Stimulated activated effector memory CD8-positive, alpha-beta T cell treated with anti-CD3 and anti-CD28 coated beads, Interleukin-12 subunit alpha, Interleukin-12 subunit beta, amount 100 ng/mL, for 72 hours (primary cell): ENCODE measurements around the gene THPO.

Experiments used
- ATAC-seq: fragments of 150-1000 bp; cut with Tn5 transposase; 2 replicates; pipeline ENCODE4 v1.10.0; 2021
- DNase-seq, 2 donors: peaks; one replicate each; pipeline ENCODE4 v3.0.0; 2021 to 2022; ENCODE audit warnings: low spot score in 2 of 2
- H3K27ac Mint-ChIP-seq: one replicate; pipeline ENCODE4 v1.8.0; 2022; ENCODE audit warnings: mild to moderate bottlenecking, mixed read lengths
- H3K36me3 Mint-ChIP-seq: one replicate; pipeline ENCODE4 v1.8.0; 2022; ENCODE audit warnings: mild to moderate bottlenecking, mixed read lengths
- H3K4me1 Mint-ChIP-seq: one replicate; pipeline ENCODE4 v1.8.0; 2022; ENCODE audit warnings: mixed read lengths
- H3K4me3 Mint-ChIP-seq: one replicate; pipeline ENCODE4 v1.8.0; 2022; ENCODE audit warnings: mild to moderate bottlenecking, mixed read lengths
- H3K9me3 Mint-ChIP-seq: one replicate; pipeline ENCODE4 v1.8.0; 2022; ENCODE audit warnings: mixed read lengths

The THPO gene

DNA sequence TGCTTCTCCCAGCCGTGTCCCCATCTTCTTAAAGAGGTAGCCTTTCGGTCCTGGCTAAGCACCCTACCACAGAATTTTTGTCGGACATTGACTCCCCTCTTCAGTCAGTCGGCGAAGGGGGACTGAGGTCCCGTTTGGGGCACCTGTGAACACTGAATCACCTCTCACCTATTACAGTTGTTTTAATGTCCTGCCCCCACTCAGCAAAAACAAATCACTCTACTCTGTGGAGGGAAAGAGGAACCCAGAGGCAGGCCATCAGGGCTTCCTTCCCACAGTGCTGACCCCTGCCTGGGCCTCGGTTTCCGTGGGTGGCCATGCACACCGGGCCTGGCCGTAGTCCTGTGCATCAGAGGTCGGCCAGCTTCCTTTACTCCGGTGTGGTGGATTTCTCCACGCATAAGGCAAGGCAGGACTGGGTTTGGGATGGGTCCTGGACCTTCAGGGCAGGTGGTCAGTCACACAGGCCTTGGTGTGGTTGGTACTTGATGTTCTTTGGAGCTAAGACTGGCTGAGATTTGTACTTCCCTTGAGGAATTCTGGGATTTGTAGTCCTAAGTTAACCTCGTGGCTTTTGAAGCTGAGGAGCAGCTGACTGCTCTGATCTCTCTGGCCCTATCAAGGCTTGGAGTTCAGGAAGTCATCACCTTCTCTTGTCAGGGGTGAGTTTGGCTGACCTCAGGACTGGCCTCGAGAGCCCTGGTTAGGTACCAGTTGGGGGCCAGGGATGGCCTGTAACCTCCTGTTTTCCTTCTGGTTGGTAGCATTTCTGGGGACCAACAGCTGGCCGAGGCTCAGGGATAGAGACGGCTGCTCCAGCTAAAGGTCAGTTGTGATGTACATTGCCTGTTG, 41.2 kb downstream of the THPO start:
- Mint-ChIP-seq H3K27ac (peak overlapping the region; percentile 88), H3K4me3 (peak overlapping the region; percentile 81), H3K36me3 (peaks cover 57% of the 10 kb centered on the region), H3K4me1 (peaks cover 79% of the 10 kb centered on the region), H3K9me3 (no peaks in the 10 kb centered on the region)
- ATAC-seq: no peak
- no peak for DNase-seq

DNA sequence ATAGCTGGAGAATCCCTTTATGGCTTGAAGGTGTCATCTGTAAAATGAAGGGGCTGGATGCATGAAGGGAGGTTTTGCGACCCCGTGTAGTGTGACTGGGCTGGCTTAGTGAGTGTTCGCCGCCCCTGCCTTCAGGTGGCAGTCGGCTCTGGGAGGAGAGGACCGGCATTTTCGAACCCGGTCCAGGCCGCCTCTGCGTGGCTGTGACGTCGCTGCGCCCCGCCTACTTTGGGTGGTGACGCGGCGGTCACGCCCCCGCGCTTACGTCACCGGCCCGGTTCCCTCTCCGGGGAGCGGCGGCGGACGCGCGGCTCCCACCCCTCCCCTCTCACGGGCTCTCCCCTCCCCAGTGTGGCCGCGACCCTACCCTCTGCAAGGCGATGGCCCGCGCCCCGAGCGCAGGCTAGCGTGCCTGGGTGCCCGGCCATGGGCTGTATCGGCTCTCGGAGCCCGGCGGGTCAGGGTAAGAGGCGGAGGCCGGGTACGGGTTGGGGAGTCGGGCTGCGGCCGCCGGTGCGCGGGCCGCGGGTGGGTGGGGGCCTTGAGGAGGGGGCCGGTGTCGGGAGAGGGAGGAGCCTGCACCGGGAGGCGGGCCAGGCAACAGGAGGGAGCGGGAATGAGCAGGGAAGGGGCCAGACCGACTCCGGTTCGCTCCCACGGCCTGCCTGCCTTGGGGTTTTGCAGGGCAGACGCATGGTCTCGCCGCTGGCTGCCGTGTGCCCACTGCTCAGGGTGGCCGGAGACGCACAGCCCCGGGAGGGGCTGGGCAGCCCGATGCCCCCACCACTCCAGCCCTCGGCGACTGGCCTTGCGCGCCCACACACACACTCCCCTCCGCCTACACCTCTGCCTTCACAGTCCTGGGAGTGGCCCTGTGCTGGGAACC, 42.1 kb downstream of the THPO start:
- no peaks in the 10 kb centered on the region for H3K9me3 Mint-ChIP-seq
- H3K4me3 Mint-ChIP-seq: peak overlapping the region; percentile 81
- peak; percentile 71 for ATAC-seq
- H3K36me3 Mint-ChIP-seq: peaks cover 66% of the 10 kb centered on the region
- H3K4me1 Mint-ChIP-seq: peaks cover 78% of the 10 kb centered on the region
- DNase-seq: peak; percentile 93 to 95
- peak overlapping the region; percentile 88 for H3K27ac Mint-ChIP-seq

DNA sequence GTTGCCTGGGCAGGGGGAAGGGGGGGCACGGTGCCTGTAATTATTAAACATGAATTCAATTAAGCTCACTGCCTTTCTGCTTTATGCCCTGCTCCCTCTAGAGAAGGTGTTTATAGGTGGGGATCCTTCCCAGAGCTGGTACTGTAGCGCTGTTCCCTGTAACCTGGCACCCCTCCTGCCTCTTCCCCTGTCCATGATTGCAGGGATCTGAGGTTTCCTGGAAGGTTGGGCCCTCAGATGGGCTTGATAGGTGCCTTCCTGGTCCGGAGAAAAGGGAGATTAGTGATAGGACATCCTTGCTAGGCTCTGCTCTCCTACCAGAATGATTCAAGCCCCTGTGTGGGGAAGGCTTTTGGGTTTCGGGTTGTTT, 42.7 kb downstream of the THPO start:
- peaks cover 71% of the 10 kb centered on the region for H3K4me1 Mint-ChIP-seq
- no peak for DNase-seq
- H3K9me3 Mint-ChIP-seq: no peaks in the 10 kb centered on the region
- no peak for ATAC-seq
- H3K36me3 Mint-ChIP-seq: peaks cover 72% of the 10 kb centered on the region
- peak overlapping the region; percentile 88 for H3K27ac Mint-ChIP-seq
- peak overlapping the region; percentile 81 for H3K4me3 Mint-ChIP-seq

DNA sequence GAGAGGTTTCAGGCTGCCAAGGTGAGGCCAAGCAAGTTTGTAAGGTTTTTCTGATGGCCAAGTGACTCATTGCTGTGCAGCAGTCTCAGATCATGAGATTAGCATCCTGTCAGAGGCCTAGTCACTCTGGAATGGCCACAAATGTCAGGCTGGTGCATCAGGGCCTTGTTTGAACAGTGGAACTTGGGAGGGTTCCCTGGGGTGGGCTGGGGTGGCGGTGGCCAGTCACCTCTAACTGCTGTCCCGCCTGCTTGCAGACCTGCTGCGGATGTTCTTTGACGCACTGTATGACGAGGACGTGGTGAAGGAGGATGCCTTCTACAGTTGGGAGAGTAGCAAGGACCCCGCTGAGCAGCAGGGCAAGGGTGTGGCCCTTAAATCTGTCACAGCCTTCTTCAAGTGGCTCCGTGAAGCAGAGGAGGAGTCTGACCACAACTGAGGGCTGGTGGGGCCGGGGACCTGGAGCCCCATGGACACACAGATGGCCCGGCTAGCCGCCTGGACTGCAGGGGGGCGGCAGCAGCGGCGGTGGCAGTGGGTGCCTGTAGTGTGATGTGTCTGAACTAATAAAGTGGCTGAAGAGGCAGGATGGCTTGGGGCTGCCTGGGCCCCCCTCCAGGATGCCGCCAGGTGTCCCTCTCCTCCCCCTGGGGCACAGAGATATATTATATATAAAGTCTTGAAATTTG, 43.4 kb downstream of the THPO start:
- Mint-ChIP-seq H3K4me1 (peaks cover 74% of the 10 kb centered on the region), H3K9me3 (no peaks in the 10 kb centered on the region), H3K4me3 (peak overlapping the region; percentile 81), H3K27ac (peak overlapping the region; percentile 88), H3K36me3 (peaks cover 79% of the 10 kb centered on the region)
- DNase-seq: no peak
- peak; percentile 84 for ATAC-seq

DNA sequence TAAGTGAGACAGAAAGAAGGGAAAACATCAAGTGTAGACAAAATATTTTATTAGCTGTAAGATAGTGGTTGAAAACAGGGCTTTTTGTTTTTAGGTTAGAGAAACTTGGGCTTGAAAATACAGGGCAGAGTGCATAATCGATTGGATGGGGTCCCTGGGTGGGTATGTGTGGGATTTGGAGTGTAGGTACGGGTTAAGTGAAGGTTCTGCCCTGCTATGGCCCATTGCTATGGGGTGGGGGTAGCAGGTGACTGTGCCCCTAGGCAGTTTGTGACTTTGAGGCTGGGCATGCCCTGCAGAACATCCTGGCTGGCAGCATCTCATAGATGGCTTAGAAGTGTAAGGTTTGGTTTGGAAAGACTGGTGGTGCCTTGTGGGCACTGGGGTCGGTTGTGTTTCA, 44.3 kb downstream of the THPO start:
- peak overlapping the region; percentile 81 for H3K4me3 Mint-ChIP-seq
- H3K4me1 Mint-ChIP-seq: peaks cover 76% of the 10 kb centered on the region
- H3K36me3 Mint-ChIP-seq: peaks cover 83% of the 10 kb centered on the region

DNA sequence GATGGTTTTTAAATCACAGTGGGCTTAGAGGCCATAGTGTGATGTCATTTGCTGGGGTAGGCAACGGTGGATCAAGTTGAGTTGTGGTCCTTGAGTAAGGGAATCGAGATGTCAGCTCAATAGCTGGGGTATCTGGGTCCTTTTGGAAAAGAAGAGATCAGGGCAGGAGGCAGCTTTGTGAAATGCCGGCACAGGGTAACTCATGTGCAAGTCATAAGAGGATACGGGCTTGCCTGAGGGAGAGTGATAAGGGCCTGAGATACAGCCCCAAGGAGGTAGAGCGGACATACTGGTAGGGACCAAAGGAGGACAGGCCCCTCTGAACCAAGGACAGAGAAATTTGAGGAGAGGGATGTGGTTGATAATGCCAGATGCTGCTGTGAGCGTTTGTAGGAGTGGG, 44.8 kb downstream of the THPO start:
- no peak for ATAC-seq

More for the DNA sequence above, 44.3 kb downstream of the THPO start:
- no peak for ATAC-seq
- DNase-seq: no peak
- Mint-ChIP-seq H3K9me3 (no peaks in the 10 kb centered on the region), H3K27ac (peak overlapping the region; percentile 88)

DNA sequence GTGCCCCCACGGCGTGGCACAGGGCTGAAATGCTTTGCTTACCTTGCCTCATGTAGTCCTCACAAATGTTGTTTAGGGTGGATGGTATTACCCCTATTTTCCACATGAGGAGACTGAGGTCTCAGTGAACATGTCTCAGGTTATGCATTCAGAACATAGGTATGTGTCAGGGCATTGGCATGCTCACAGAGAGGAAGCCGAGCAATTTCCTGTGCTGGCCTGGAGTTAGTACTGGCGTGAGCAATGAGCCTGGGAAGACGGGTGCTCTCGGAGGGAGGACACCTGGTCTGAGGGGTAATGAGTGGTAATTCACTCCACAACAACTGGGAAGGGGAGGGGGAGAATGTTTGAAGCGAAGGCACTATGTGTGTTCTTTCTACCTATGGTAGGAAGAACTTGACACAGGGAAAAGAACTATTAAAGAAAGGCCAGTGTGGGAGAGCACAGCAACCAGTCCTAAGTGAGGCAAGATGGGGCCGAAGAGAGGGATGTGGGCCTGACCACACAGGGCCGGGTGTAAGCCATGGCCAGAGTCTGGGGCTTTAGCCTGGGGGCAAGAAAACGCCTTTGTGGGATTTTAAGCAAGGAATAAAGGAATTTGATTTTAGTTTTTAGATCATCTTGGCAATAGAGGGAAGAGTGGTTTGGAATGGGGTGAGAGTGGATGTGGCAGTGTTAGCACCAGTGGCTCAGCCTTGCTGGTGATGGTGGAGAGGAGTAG, 45.5 kb downstream of the THPO start:
- no peak for DNase-seq
- H3K36me3 Mint-ChIP-seq: peaks cover 89% of the 10 kb centered on the region
- no peak for ATAC-seq
- peak overlapping the region; percentile 88 for H3K27ac Mint-ChIP-seq
- H3K4me1 Mint-ChIP-seq: peaks cover 73% of the 10 kb centered on the region
- no peak overlapping the region for H3K4me3 Mint-ChIP-seq
- no peaks in the 10 kb centered on the region for H3K9me3 Mint-ChIP-seq

More for the DNA sequence above, 44.8 kb downstream of the THPO start:
- Mint-ChIP-seq H3K9me3 (no peaks in the 10 kb centered on the region), H3K4me3 (no peak overlapping the region), H3K27ac (peak overlapping the region; percentile 88), H3K4me1 (peaks cover 77% of the 10 kb centered on the region), H3K36me3 (peaks cover 87% of the 10 kb centered on the region)
- no peak for DNase-seq

DNA sequence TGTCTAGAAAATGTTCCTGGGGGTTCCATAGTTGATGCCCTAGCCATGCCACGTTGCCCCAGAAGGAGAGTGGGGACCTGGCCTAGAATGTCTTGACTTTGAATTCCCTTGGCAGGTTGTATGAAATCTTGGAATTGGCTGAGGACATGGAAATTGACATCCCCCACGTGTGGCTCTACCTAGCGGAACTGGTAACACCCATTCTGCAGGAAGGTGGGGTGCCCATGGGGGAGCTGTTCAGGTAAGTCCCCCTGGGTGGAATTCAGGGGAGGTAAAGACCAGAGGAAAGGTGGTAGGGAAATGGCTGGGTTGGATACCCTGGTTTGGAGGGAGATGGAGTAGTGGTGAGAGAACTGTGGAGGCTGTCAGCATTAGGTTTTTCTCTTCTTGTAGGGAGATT, 49.5 kb downstream of the THPO start:
- H3K36me3 Mint-ChIP-seq: peaks cover 99% of the 10 kb centered on the region
- H3K4me3 Mint-ChIP-seq: no peak overlapping the region
- peak overlapping the region; percentile 89 for H3K27ac Mint-ChIP-seq
- H3K9me3 Mint-ChIP-seq: no peaks in the 10 kb centered on the region
- ATAC-seq: no peak
- H3K4me1 Mint-ChIP-seq: peaks cover 65% of the 10 kb centered on the region
- DNase-seq: no peak

DNA sequence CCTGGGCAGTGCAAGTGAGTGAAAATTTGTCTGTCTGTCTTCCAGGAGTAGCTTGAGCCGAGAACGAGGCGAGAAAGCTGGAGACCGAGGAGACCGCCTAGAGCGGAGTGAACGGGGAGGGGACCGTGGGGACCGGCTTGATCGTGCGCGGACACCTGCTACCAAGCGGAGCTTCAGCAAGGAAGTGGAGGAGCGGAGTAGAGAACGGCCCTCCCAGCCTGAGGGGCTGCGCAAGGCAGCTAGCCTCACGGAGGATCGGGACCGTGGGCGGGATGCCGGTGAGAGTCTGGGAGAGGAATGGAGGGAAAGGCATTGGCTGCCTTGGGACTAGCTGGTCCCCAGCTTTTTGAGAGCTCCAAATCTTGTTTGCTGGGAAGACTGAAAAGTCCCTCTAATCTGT, 50.8 kb downstream of the THPO start:
- H3K9me3 Mint-ChIP-seq: no peaks in the 10 kb centered on the region
- peaks cover 52% of the 10 kb centered on the region for H3K4me1 Mint-ChIP-seq
- no peak for DNase-seq
- H3K27ac Mint-ChIP-seq: peak overlapping the region; percentile 89
- H3K36me3 Mint-ChIP-seq: peaks cover 100% of the 10 kb centered on the region
- H3K4me3 Mint-ChIP-seq: no peak overlapping the region
- no peak for ATAC-seq

DNA sequence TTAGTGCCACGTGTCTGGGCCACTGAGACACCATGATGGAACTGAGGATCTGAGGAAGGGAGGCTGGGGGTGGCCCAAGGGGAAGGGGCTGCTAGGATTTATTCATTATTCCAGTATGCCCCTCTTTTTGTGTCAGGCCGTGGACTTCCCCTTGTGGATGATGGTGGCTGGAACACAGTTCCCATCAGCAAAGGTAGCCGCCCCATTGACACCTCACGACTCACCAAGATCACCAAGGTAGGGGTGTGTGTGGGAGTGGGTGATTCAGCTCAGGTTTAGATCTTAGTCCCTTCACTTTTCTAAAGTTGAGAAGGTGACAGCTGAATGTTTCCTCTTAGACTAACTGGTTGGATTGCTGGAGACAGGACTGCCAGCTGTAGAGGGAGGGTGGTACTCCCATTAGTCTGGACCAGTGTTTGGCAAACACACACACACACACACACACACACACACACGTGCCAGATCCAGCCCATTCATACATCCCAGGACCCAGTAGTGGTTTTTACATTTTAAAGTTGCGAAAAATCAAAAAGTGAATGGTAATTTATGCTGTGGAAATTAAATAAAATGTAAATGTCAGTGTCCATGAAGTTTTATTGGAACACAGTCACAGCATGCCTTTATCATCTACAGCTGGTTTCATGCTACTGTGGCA, 52.2 kb downstream of the THPO start:
- peaks cover 100% of the 10 kb centered on the region for H3K36me3 Mint-ChIP-seq
- ATAC-seq: peak; percentile 88
- peak overlapping the region; percentile 89 for H3K27ac Mint-ChIP-seq

DNA sequence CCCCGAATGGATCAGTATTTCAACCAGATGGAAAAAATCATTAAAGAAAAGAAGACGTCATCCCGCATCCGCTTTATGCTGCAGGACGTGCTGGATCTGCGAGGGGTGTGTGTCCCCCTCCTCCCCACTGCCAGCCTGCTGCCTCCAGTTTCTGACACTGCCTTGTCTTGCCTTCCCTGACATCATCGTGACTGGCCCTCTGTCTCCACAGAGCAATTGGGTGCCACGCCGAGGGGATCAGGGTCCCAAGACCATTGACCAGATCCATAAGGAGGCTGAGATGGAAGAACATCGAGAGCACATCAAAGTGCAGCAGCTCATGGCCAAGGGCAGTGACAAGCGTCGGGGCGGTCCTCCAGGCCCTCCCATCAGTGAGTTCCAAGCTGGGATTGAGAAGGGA, 52.7 kb downstream of the THPO start:
- Mint-ChIP-seq H3K36me3 (peaks cover 100% of the 10 kb centered on the region), H3K4me3 (no peak overlapping the region), H3K27ac (peak overlapping the region; percentile 89), H3K9me3 (no peaks in the 10 kb centered on the region), H3K4me1 (peaks cover 59% of the 10 kb centered on the region)
- no peak for ATAC-seq
- DNase-seq: no peak

More for the DNA sequence above, 52.2 kb downstream of the THPO start:
- Mint-ChIP-seq H3K4me1 (peaks cover 57% of the 10 kb centered on the region), H3K9me3 (no peaks in the 10 kb centered on the region), H3K4me3 (no peak overlapping the region)
- DNase-seq: no peak

DNA sequence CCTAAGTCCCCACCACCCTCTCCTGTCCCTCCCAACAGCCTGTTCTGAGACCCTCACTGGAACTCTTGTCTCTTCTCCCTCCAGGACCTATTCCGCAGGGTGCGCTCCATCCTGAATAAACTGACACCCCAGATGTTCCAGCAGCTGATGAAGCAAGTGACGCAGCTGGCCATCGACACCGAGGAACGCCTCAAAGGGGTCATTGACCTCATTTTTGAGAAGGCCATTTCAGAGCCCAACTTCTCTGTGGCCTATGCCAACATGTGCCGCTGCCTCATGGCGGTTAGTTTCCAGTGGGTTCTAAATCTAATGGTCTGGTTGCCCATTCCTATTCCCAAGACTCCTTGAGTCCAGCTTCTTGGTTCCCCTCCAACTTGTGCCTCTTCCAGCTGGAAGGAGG, 54.3 kb downstream of the THPO start:
- H3K27ac Mint-ChIP-seq: peak overlapping the region; percentile 54

DNA sequence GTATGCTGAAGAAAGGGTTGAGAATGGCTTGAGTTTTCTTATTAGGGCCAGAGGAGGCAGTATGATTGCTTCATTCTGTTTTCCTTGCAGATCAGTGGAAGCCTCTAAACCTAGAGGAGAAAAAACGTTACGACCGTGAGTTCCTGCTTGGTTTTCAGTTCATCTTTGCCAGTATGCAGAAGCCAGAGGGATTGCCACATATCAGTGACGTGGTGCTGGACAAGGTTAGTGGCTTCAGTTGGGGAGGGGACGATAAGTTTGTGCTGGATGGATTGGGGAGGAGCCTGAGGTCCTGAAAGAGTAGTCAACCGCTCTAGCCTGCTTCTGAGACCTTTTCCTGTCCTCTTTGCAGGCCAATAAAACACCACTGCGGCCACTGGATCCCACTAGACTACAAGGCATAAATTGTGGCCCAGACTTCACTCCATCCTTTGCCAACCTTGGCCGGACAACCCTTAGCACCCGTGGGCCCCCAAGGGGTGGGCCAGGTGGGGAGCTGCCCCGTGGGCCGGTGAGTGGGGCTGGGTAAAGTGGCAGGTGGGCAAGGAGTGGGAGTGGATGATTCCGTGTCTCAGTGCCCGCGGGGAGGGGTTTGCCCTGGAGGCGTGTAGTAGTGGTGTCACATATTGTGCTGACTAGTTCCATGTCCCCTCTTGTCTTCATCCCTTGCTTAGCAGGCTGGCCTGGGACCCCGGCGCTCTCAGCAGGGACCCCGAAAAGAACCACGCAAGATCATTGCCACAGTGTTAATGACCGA, 55.1 kb downstream of the THPO start:
- no peak for DNase-seq
- ATAC-seq: no peak
- H3K36me3 Mint-ChIP-seq: peaks cover 100% of the 10 kb centered on the region
- peaks cover 61% of the 10 kb centered on the region for H3K4me1 Mint-ChIP-seq
- H3K4me3 Mint-ChIP-seq: no peak overlapping the region
- H3K9me3 Mint-ChIP-seq: no peaks in the 10 kb centered on the region
- H3K27ac Mint-ChIP-seq: peak overlapping the region; percentile 90

More for the DNA sequence above, 54.3 kb downstream of the THPO start:
- Mint-ChIP-seq H3K4me3 (no peak overlapping the region), H3K36me3 (peaks cover 100% of the 10 kb centered on the region), H3K9me3 (no peaks in the 10 kb centered on the region), H3K4me1 (peaks cover 61% of the 10 kb centered on the region)
- no peak for ATAC-seq
- DNase-seq: no peak
